ENCODE data around the gene IL1RAPL1.

GRCh38 chrX:29397506-29397905 lies 810.3 kb downstream of the IL1RAPL1 start:
- TF ChIP-seq CTCF (conservative IDR thresholded peaks at IDR 0.05; ENCODE audit: low read length), result no peak
- TF ChIP-seq EZH2phosphoT487 (IDR thresholded peaks at IDR 0.05; ENCODE audit: borderline replicate concordance), result no peak
